Gastroesophageal sphincter (tissue), 3 donors: ENCODE results near the gene KIF20B.

ENCODE experiments used
- CTCF ChIP-seq, 4 experiments: fragments of 200-600 bp in 2 of 4; fragments of 450-650 bp in 2 of 4; sonication (generic) in 1 of 4; IDR thresholded peaks; one replicate each; pipeline ENCODE4 v1.5.1; 2017 to 2019; ENCODE audit warnings: antibody characterized with exemption in 4 of 4, mild to moderate bottlenecking in 2 of 4, moderate library complexity in 2 of 4
- EP300 ChIP-seq: sonication (generic); formaldehyde crosslinking; IDR thresholded peaks from one replicate; pipeline ENCODE4 v1.6.1; 2017; ENCODE audit warnings: antibody characterized with exemption, mild to moderate bottlenecking
- POLR2A ChIP-seq, 2 donors: fragments of 450-650 bp; IDR thresholded peaks; one replicate each; pipeline ENCODE4 v1.6.1; 2017; ENCODE audit warnings: antibody characterized with exemption in 2 of 2, mild to moderate bottlenecking in 2 of 2, moderate library complexity in 1 of 2
- POLR2AphosphoS5 ChIP-seq: sonication (generic); formaldehyde crosslinking; IDR thresholded peaks from one replicate; pipeline ENCODE4 v1.6.1; 2017; ENCODE audit warnings: antibody characterized with exemption

GRCh38 chr10:89785095-89785494 lies 83.7 kb downstream of the KIF20B start:
- TF ChIP-seq CTCF (IDR thresholded peaks at IDR 0.05) (no peak), EP300 (no peak), POLR2A (IDR thresholded peaks at IDR 0.05) (no peak), POLR2AphosphoS5 (no peak)
